Mucosa of descending colon (tissue), 3 donors: Measurements from ENCODE around the gene CLEC11A. TPM values are rescaled to one million over a fixed set of nuclear protein-coding genes. Genes with fewer than 3 reads are reported as not detected.

Experiments
- total RNA-seq, 3 donors: library from RNA; stranded (reverse); fragmentation: NEBNext Ultra II Directional in 2 of 3; extraction: Animal tissue kit (Norgen Biotek cat#: 25700) in 2 of 3; gene quantifications; one replicate each; pipeline versions ENCODE4 v1.2.1 to v1.2.4, GENCODE V29; 2021 to 2023
- donor health status: DM: no; HTN: no; CAD: no; lungs with moderate emphysema.
- donor health status: DM: no; HTN: no; CAD: no.
- donor health status: DM: no; HTN: yes; CAD: no.

The CLEC11A gene
- total RNA-seq, 3 donors from 2014 or later, result 1.4 to 7.2 (median 4.9) TPM

Other genes with a start within 250 kb of the CLEC11A start
- gene EMC10, start 246.9 kb upstream of the CLEC11A start, total RNA-seq, result 100 to 1,000 TPM in 2 of 3 donors, 10 to 100 TPM in 1; 79.6 to 121 (median 108) TPM
- 1 to 10 TPM; 1.7 to 3.0 (median 2.6) TPM for gene GARIN5A, start 246.5 kb upstream of the CLEC11A start, total RNA-seq
- gene JOSD2, start 212.2 kb upstream of the CLEC11A start, total RNA-seq, result 10 to 100 TPM; 33.4 to 41.2 (median 37.2) TPM
- gene ASPDH, start 209.5 kb upstream of the CLEC11A start, total RNA-seq, result not detected
- 1 to 10 TPM in 2 of 3 donors, under 1 TPM in 1; 0.52 to 4.8 (median 1.3) TPM for gene LRRC4B, start 154.9 kb upstream of the CLEC11A start, total RNA-seq
- 1 to 10 TPM in 1 of 3 donors, under 1 TPM in 1, not detected in 1; 0.14 to 1.2 TPM for gene SYT3, start 83.5 kb upstream of the CLEC11A start, total RNA-seq
- under 1 TPM in 1 of 3 donors, not detected in 2; 0.41 TPM for gene C19orf81, start 73.9 kb upstream of the CLEC11A start, total RNA-seq
- 1 to 10 TPM in 1 of 3 donors, under 1 TPM in 1, not detected in 1; 0.55 to 1.1 TPM for gene SHANK1, start 3.6 kb upstream of the CLEC11A start, total RNA-seq
- not detected for gene GPR32, start 47.1 kb downstream of the CLEC11A start, total RNA-seq
- not detected for gene ACP4, start 67.1 kb downstream of the CLEC11A start, total RNA-seq
- 100 to 1,000 TPM in 1 of 3 donors, 10 to 100 TPM in 2; 29.3 to 130 (median 80.6) TPM for gene KLK1, start 100.4 kb downstream of the CLEC11A start, total RNA-seq
- gene KLK15, start 110.2 kb downstream of the CLEC11A start, total RNA-seq, result 1 to 10 TPM in 2 of 3 donors, under 1 TPM in 1; 0.92 to 3.3 (median 2.3) TPM
- 1 to 10 TPM; 3.7 to 9.0 (median 4.8) TPM for gene KLK3, start 131.6 kb downstream of the CLEC11A start, total RNA-seq
- under 1 TPM in 1 of 3 donors, not detected in 2; 0.43 TPM for gene KLK2, start 150.1 kb downstream of the CLEC11A start, total RNA-seq
- gene KLK4, start 188.0 kb downstream of the CLEC11A start, total RNA-seq, result 1 to 10 TPM; 1.1 to 3.4 (median 1.4) TPM
- not detected for gene KLK5, start 229.7 kb downstream of the CLEC11A start, total RNA-seq
- not detected for gene KLK6, start 246.2 kb downstream of the CLEC11A start, total RNA-seq